GM12801 (cell line): ENCODE data around the gene SH3TC1.

Experiments
- CTCF ChIP-seq: IDR thresholded peaks from one replicate; pipeline ENCODE4 v1.5.1; 2011; ENCODE audit warnings: control low read depth; ENCODE audit not compliant: insufficient read length; ENCODE audit errors: extremely low read depth

SH3TC1 gene

GRCh38 chr4:8188743-8189550 lies 10.1 kb upstream of the SH3TC1 start:
- no peak for TF ChIP-seq CTCF

- TF ChIP-seq CTCF, result no peak
These were observed 9.3 kb upstream of the SH3TC1 start for GRCh38 chr4:8189551-8190466.

DNA sequence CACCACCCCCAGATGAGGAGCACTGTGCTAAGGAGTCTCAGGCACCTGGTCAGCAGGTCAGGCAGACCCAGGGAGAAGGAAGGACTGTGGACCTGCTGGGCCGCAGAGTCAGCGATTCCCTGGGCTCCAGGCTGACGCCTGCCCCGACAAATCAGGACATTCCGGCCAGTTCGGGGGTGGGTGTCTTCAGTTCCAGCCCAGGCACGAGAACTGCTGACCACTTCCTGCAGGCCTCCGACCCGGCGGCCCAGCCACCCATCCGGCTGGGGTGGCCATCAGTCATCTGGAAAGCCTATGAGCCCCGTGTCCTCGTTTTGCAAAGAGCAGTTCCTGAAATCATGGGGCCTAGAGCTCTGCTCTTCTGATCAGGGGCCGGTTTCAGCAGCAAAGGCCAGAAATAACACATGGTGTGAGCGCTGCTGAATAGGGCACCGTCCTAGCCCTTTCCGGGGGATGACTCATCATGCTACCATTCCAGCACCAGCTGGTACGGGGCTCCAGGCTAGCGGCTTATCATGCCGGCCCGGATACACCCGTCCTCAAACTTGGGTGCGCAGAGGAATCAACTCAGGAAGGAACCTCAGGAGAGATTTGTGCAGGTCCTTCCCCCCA lies 7.8 kb upstream of the SH3TC1 start:
- no peak for TF ChIP-seq CTCF

- TF ChIP-seq CTCF, result no peak
These were observed 6.0 kb upstream of the SH3TC1 start for GRCh38 chr4:8192748-8193738.

DNA sequence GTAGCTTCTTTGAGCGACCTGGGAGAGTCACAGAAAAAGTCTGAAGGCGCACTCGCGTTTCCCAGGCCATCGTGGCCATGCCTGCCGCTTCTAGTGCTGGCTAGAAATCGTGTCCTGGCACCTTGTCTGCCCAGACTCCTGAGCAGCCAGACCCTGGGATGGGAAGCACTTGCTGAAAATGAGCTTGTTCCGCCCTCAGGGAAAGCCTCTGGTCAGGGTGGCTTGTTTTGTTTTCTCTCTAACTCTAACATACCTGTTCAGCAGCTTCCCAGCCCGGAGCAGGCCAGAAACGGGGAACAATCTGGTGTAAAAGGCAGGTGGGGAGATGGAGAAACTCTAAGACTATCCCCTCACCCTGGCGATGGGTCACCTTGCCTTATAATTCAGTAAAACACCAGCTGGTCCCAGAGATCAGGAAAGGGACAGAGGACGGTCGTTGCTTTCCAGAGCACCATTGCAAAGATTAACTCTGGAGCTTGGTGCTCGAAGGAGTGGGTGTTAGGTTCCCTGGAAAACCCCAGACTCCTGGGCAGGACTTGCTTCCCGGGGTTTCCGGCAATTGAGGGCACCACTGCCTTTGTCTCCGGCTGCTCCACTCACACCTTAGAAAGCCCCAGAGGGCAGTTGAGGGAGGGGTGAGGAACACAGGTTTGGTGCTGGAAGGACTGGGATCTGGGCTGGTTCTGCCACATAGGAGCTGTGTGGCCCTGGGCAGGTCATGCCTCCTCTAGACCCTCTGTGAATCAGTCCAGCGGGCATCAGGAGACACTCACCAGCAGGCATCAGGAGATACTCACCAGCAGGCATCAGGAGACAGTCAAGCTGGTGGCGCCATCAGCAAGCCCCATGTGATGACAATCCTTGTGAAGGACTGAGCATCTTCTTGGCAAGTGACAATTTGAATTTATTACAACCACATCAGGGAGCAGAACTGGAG lies 4.5 kb upstream of the SH3TC1 start:
- no peak for TF ChIP-seq CTCF

- TF ChIP-seq CTCF, result no peak
These were observed 3.7 kb upstream of the SH3TC1 start for GRCh38 chr4:8195431-8195830.
